Breast epithelium (tissue), 3 donors: ENCODE measurements around the gene TNFRSF8.

Source experiments
- CTCF ChIP-seq, 3 donors: fragments of 450-650 bp; IDR thresholded peaks; one replicate each; pipeline ENCODE4 v1.5.1; 2016 to 2017; ENCODE audit warnings: antibody characterized with exemption in 3 of 3, mild to moderate bottlenecking in 3 of 3, moderate library complexity in 3 of 3
- POLR2AphosphoS5 ChIP-seq, 3 donors: sonication (generic); formaldehyde crosslinking; IDR thresholded peaks; one replicate each; pipeline ENCODE4 v1.6.1; 2017; ENCODE audit warnings: antibody characterized with exemption in 3 of 3

DNA sequence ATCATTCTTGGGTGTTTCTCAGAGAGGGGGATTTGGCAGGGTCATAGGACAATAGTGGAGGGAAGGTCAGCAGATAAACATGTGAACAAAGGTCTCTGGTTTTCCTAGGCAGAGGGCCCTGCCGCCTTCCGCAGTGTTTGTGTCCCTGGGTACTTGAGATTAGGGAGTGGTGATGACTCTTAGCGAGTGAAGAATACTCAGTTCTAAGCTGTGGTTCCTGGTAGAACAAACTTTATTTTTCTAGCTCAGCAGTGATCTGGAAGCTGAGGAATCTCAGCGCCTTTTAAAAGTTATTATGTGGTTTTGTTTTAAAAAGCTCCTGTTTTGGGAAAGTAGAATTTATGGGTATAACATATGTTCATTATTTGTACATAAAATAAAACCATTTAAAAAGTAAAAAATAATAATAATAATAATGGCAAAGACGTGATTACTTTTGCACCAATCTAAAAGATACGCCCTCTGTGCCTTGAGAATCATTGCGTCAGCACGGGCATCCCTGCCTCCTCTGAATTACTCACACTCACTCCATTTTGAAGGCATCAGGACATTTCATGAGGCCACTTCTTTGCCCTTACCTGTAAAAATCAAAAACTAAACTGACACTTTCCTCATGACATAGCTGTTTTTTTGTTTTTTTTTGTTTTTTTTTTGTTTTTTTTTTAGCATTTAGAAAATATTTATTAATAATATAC, 74.0 kb downstream of the TNFRSF8 start:
- TF ChIP-seq POLR2AphosphoS5 (IDR thresholded peaks at IDR 0.05) (no peak), CTCF (IDR thresholded peaks at IDR 0.05) (no peak)
